Loucy (cell line): ENCODE data around the gene AGPAT3.

ENCODE experiments used
- H2AFZ ChIP-seq: fragments of 200-600 bp; sonication (generic); 2 replicates; pipeline ENCODE4 v1.6.0; 2016; ENCODE audit warnings: antibody characterized with exemption, mild to moderate bottlenecking, low read length, moderate library complexity
- H3F3A ChIP-seq: fragments of 200-600 bp; 2 replicates; pipeline ENCODE4 v1.6.0; 2016; ENCODE audit warnings: antibody characterized with exemption, low read depth, mild to moderate bottlenecking
- H3K27me3 ChIP-seq: fragments of 200-600 bp; sonication (generic); 2 replicates; pipeline ENCODE4 v1.6.1; 2014; ENCODE audit warnings: low read length, mild to moderate bottlenecking; ENCODE audit not compliant: insufficient read depth, poor library complexity, severe bottlenecking
- H3K36me3 ChIP-seq: fragments of 200-600 bp; sonication (generic); 2 replicates; pipeline ENCODE4 v1.6.1; 2016; ENCODE audit warnings: low read length; ENCODE audit not compliant: insufficient read depth
- H3K4me1 ChIP-seq: fragments of 200-600 bp; sonication (generic); 2 replicates; pipeline ENCODE4 v1.5.1; 2014; ENCODE audit warnings: low read length, mild to moderate bottlenecking; ENCODE audit not compliant: insufficient read depth, poor library complexity, severe bottlenecking
- H3K4me2 ChIP-seq: fragments of 200-600 bp; sonication (generic); 2 replicates; pipeline ENCODE4 v1.6.0; 2014; ENCODE audit warnings: antibody characterized with exemption, low read length, low read depth, mild to moderate bottlenecking; ENCODE audit not compliant: poor library complexity, severe bottlenecking
- H3K4me3 ChIP-seq: fragments of 200-600 bp; sonication (generic); 2 replicates; pipeline ENCODE4 v1.5.1; 2014; ENCODE audit warnings: low read length, mild to moderate bottlenecking, mixed read lengths; ENCODE audit not compliant: poor library complexity, severe bottlenecking
- H3K79me2 ChIP-seq: fragments of 200-600 bp; sonication (generic); 2 replicates; pipeline ENCODE4 v1.6.1; 2014; ENCODE audit warnings: low read length; ENCODE audit not compliant: insufficient read depth
- H3K9ac ChIP-seq: fragments of 200-600 bp; sonication (generic); 2 replicates; pipeline ENCODE4 v1.6.0; 2014; ENCODE audit warnings: mild to moderate bottlenecking, low read depth, low read length, moderate library complexity; ENCODE audit not compliant: poor library complexity, severe bottlenecking
- H3K9me2 ChIP-seq: fragments of 200-600 bp; sonication (generic); replicated peaks from 2 replicates; pipeline ENCODE4 v1.6.1; 2016; ENCODE audit warnings: low read depth, low read length, mixed read lengths
- H3K9me3 ChIP-seq: fragments of 200-600 bp; sonication (generic); 2 replicates; pipeline ENCODE4 v1.6.1; 2014; ENCODE audit warnings: mild to moderate bottlenecking, antibody characterized with exemption, low read length, low read depth; ENCODE audit not compliant: insufficient read depth
- H4K20me1 ChIP-seq: fragments of 200-600 bp; sonication (generic); 2 replicates; pipeline ENCODE4 v1.6.0; 2014; ENCODE audit warnings: antibody characterized with exemption, low read length, mild to moderate bottlenecking; ENCODE audit not compliant: insufficient read depth, poor library complexity, severe bottlenecking
- CTCF ChIP-seq: fragments of 200-600 bp; sonication (generic); conservative IDR thresholded peaks from 2 replicates; pipeline ENCODE4 v1.5.1; 2014; ENCODE audit warnings: mild to moderate bottlenecking, antibody characterized with exemption, low read length
- EZH2phosphoT487 ChIP-seq: fragments of 200-600 bp; IDR thresholded peaks from 2 replicates; pipeline ENCODE4 v1.6.1; 2018; ENCODE audit warnings: antibody characterized with exemption, mild to moderate bottlenecking, moderate library complexity, borderline replicate concordance

The AGPAT3 gene

GRCh38 chr21:43873673-43874072 lies 8.7 kb downstream of the AGPAT3 start:
- Histone ChIP-seq H3K36me3 (peaks cover 7% of the 10 kb centered on the region; the same call in 1 of the 2 replicates), H3K9ac (no peak overlapping the region), H3K4me2 (peak overlapping the region; percentile 41), H3K9me2 (no peaks in the 10 kb centered on the region), H3K4me1 (peaks cover 24% of the 10 kb centered on the region), H2AFZ (no peak overlapping the region), H3K27me3 (no peaks in the 10 kb centered on the region), H3K4me3 (no peak overlapping the region), H3K79me2 (peaks cover 83% of the 10 kb centered on the region), H4K20me1 (peaks cover 22% of the 10 kb centered on the region), H3F3A (no peaks in the 10 kb centered on the region), H3K9me3 (no peaks in the 10 kb centered on the region)
- TF ChIP-seq CTCF (no peak), EZH2phosphoT487 (no peak)

DNA sequence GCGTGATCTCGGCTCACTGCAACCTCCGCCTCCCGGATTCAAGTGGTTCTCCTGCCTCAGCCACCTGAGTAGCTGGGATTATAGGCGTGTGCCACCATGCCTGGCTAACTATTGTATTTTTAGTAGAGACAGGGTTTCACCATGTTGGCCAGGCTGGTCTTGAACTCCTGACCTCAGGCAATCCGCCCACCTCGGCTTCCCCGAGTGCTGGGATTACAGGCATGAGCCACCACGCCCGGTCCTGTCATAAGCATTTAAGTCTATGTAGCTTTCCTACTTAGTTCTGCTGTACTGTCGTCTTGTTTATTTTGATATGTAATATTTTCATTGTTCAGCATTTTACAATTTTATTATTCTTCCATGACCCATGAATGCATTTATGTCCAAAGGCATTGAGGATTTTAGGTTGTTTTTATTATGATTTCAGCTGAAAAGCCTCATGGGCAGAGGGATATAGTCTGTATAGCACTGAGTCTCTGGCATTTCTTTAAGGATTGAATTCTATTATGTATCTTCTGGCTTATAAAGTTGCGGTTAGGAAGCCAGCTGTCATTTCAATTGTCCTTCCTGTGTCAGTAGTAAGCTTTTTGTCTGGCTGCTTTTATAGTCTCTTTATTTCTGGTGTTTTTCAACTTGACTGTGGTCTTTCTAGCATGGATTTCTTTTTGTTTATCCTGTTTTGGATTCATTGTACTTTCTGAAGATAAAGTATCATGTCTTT lies 9.2 kb downstream of the AGPAT3 start:
- Histone ChIP-seq H3K4me3 (no peak overlapping the region), H3F3A (no peaks in the 10 kb centered on the region), H3K4me2 (peak overlapping the region; percentile 41), H3K36me3 (peaks cover 7% of the 10 kb centered on the region; the same call in 1 of the 2 replicates), H3K4me1 (peaks cover 19% of the 10 kb centered on the region), H3K9me2 (no peaks in the 10 kb centered on the region), H3K79me2 (peaks cover 82% of the 10 kb centered on the region), H3K9ac (no peak overlapping the region), H2AFZ (no peak overlapping the region), H4K20me1 (peaks cover 16% of the 10 kb centered on the region), H3K27me3 (no peaks in the 10 kb centered on the region), H3K9me3 (no peaks in the 10 kb centered on the region)
- no peak for TF ChIP-seq CTCF
- no peak for TF ChIP-seq EZH2phosphoT487

DNA sequence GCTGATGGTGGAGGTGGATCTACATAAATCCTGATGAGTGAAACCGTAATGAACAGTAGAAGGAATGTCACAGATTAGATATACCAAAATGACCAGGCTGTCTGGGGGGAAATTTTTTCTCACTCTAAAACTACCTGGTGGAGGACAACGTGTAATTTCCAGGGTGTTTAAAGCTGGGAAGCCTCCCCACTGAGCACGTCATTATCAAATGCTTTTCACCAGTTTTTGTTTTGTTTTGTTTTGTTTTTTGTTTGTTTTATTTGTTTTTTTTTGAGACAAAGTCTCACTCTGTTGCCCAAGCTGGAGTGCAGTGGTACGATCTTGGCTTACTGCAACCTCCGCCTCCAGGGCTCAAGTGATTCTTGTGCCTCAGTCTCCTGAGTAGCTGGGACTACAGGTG lies 11.6 kb downstream of the AGPAT3 start:
- H2AFZ ChIP-seq: no peak overlapping the region
- no peak overlapping the region for H3K4me3 ChIP-seq
- H3K9me3 ChIP-seq: no peaks in the 10 kb centered on the region
- peaks cover 7% of the 10 kb centered on the region; the same call in 1 of the 2 replicates for H3K36me3 ChIP-seq
- H3K27me3 ChIP-seq: no peaks in the 10 kb centered on the region
- no peak overlapping the region for H3K9ac ChIP-seq
- H3K9me2 ChIP-seq: no peaks in the 10 kb centered on the region
- H3F3A ChIP-seq: no peaks in the 10 kb centered on the region
- no peak overlapping the region for H3K4me2 ChIP-seq
- TF ChIP-seq CTCF (no peak), EZH2phosphoT487 (no peak)
- H3K4me1 ChIP-seq: peaks cover 9% of the 10 kb centered on the region
- peaks cover 11% of the 10 kb centered on the region for H4K20me1 ChIP-seq
- peaks cover 80% of the 10 kb centered on the region for H3K79me2 ChIP-seq
